H9 (cell line): ENCODE data around the gene QSER1. TPM values are rescaled to one million over a fixed set of nuclear protein-coding genes. Genes with fewer than 3 reads are reported as not detected.

Experiments
- DNase-seq: peaks from one replicate; pipeline ENCODE4 v3.0.0-alpha.2; 2017
- H2AFZ ChIP-seq: one replicate; pipeline ENCODE4 v1.6.1; 2013; ENCODE audit warnings: mild to moderate bottlenecking, low read length, control low read depth, moderate library complexity
- H2AK5ac ChIP-seq: 2 replicates; pipeline ENCODE4 v1.6.1; 2013; ENCODE audit warnings: low read length, control low read depth, mixed read lengths; ENCODE audit not compliant: insufficient read length
- H2BK120ac ChIP-seq: one replicate; pipeline ENCODE4 v1.6.1; 2013; ENCODE audit warnings: low read depth, mild to moderate bottlenecking, low read length, control low read depth, inconsistent platforms; ENCODE audit not compliant: poor library complexity, severe bottlenecking
- H2BK12ac ChIP-seq: 2 replicates; pipeline ENCODE4 v1.6.1; 2013; ENCODE audit warnings: low read length, control low read depth, mixed read lengths, low read depth; ENCODE audit not compliant: insufficient read length
- H2BK15ac ChIP-seq: 2 replicates; pipeline ENCODE4 v1.6.1; 2013; ENCODE audit warnings: low read depth, low read length, control low read depth
- H2BK20ac ChIP-seq: one replicate; pipeline ENCODE4 v1.6.1; 2013; ENCODE audit warnings: low read depth, mild to moderate bottlenecking, low read length, control low read depth, inconsistent platforms; ENCODE audit not compliant: poor library complexity, severe bottlenecking
- H2BK5ac ChIP-seq: 2 replicates; pipeline ENCODE4 v1.6.1; 2013; ENCODE audit warnings: low read length, control low read depth, mixed read lengths; ENCODE audit not compliant: insufficient read length
- H3K14ac ChIP-seq: 2 replicates; pipeline ENCODE4 v1.6.1; 2013; ENCODE audit warnings: low read length, control low read depth; ENCODE audit not compliant: insufficient read depth
- H3K18ac ChIP-seq: 2 replicates; pipeline ENCODE4 v1.6.1; 2013; ENCODE audit warnings: low read depth, mild to moderate bottlenecking, mixed read lengths, low read length, control low read depth; ENCODE audit not compliant: insufficient read length
- H3K23ac ChIP-seq: 2 replicates; pipeline ENCODE4 v1.6.1; 2013; ENCODE audit warnings: low read length, control low read depth, mixed read lengths, low read depth; ENCODE audit not compliant: insufficient read length
- H3K23me2 ChIP-seq: 2 replicates; pipeline ENCODE4 v1.6.1; 2013; ENCODE audit warnings: low read depth, mild to moderate bottlenecking, mixed read lengths, low read length, control low read depth; ENCODE audit not compliant: insufficient read length, poor library complexity, severe bottlenecking
- H3K27ac ChIP-seq: 2 replicates; pipeline ENCODE4 v1.5.1; 2013; ENCODE audit warnings: low read length, control low read depth, mixed read lengths, low read depth; ENCODE audit not compliant: insufficient read length
- H3K27me3 ChIP-seq: 2 replicates; pipeline ENCODE4 v1.6.1; 2013; ENCODE audit warnings: low read length, control low read depth, inconsistent platforms; ENCODE audit not compliant: insufficient read depth
- H3K4ac ChIP-seq: 2 replicates; pipeline ENCODE4 v1.6.1; 2013; ENCODE audit warnings: low read depth, mild to moderate bottlenecking, control low read depth, inconsistent platforms, low read length, moderate library complexity
- H3K4me1 ChIP-seq: 2 replicates; pipeline ENCODE4 v1.6.1; 2013; ENCODE audit warnings: low read length, control low read depth, inconsistent platforms; ENCODE audit not compliant: insufficient read depth
- H3K4me2 ChIP-seq: 2 replicates; pipeline ENCODE4 v1.6.1; 2013; ENCODE audit warnings: low read length, control low read depth, mixed read lengths; ENCODE audit not compliant: insufficient read length, insufficient read depth
- H3K56ac ChIP-seq: 2 replicates; pipeline ENCODE4 v1.6.1; 2013; ENCODE audit warnings: low read depth, mild to moderate bottlenecking, mixed read lengths, low read length, control low read depth; ENCODE audit not compliant: insufficient read length
- H3K79me1 ChIP-seq: 2 replicates; pipeline ENCODE4 v1.6.1; 2013; ENCODE audit warnings: low read depth, mild to moderate bottlenecking, moderate library complexity, low read length, control low read depth, inconsistent platforms; ENCODE audit not compliant: insufficient read depth, poor library complexity, severe bottlenecking
- H3K79me2 ChIP-seq: 2 replicates; pipeline ENCODE4 v1.6.1; 2013; ENCODE audit warnings: low read length, control low read depth, inconsistent platforms; ENCODE audit not compliant: insufficient read depth
- H3K9ac ChIP-seq: 2 replicates; pipeline ENCODE4 v1.6.1; 2013; ENCODE audit warnings: low read length, control low read depth, mixed read lengths; ENCODE audit not compliant: insufficient read length; ENCODE audit errors: extremely low read depth
- H3K9me3 ChIP-seq: one replicate; pipeline ENCODE4 v1.6.1; 2013; ENCODE audit warnings: low read depth, low read length, inconsistent platforms; ENCODE audit not compliant: control insufficient read depth
- H3T11ph ChIP-seq: one replicate; pipeline ENCODE4 v1.6.1; 2013; ENCODE audit warnings: mild to moderate bottlenecking, low read length, control low read depth, inconsistent platforms
- H4K20me1 ChIP-seq: one replicate; pipeline ENCODE4 v1.6.1; 2013; ENCODE audit not compliant: control insufficient read depth, insufficient read length, insufficient read depth
- H4K5ac ChIP-seq: 2 replicates; pipeline ENCODE4 v1.6.1; 2013; ENCODE audit warnings: low read depth, mild to moderate bottlenecking, mixed read lengths, low read length, control low read depth; ENCODE audit not compliant: insufficient read length
- H4K8ac ChIP-seq: replicated peaks from 2 replicates; pipeline ENCODE4 v1.6.1; 2013; ENCODE audit warnings: low read length, control low read depth, mixed read lengths, low read depth; ENCODE audit not compliant: insufficient read length
- H4K91ac ChIP-seq: 2 replicates; pipeline ENCODE4 v1.6.1; 2013; ENCODE audit warnings: low read depth, mild to moderate bottlenecking, moderate library complexity, mixed read lengths, low read length, control low read depth; ENCODE audit not compliant: insufficient read length
- H3K27ac Mint-ChIP-seq, 3 experiments: 2 replicates in 2 of 3; 3 replicates in 1 of 3; pipeline ENCODE4 v1.8.0; 2020 to 2021; ENCODE audit warnings: mixed read lengths in 3 of 3, mild to moderate bottlenecking in 1 of 3, moderate library complexity in 1 of 3
- H3K27me3 Mint-ChIP-seq: 2 replicates; pipeline ENCODE4 v1.8.0; 2021; ENCODE audit warnings: low read depth, mild to moderate bottlenecking, moderate library complexity, mixed read lengths
- H3K36me3 Mint-ChIP-seq, 3 experiments: 2 replicates in 2 of 3; 3 replicates in 1 of 3; pipeline ENCODE4 v1.8.0; 2020 to 2021; ENCODE audit warnings: low read depth in 3 of 3, mixed read lengths in 3 of 3; ENCODE audit not compliant: insufficient read depth in 1 of 3
- H3K4me1 Mint-ChIP-seq, 2 experiments: 2 replicates each; pipeline ENCODE4 v1.8.0; 2020; ENCODE audit warnings: mixed read lengths in 2 of 2
- H3K4me3 Mint-ChIP-seq, 2 experiments: 2 replicates in 1 of 2; 3 replicates in 1 of 2; pipeline ENCODE4 v1.8.0; 2020 to 2021; ENCODE audit warnings: mild to moderate bottlenecking in 2 of 2, mixed read lengths in 2 of 2, moderate library complexity in 1 of 2
- H3K9me3 Mint-ChIP-seq, 2 experiments: 2 replicates in 1 of 2; 3 replicates in 1 of 2; pipeline ENCODE4 v1.8.0; 2020; ENCODE audit warnings: mild to moderate bottlenecking in 2 of 2, mixed read lengths in 2 of 2, moderate library complexity in 1 of 2
- CTCF ChIP-seq: fragments of 200-600 bp; sonication (generic); conservative IDR thresholded peaks from 3 replicates; pipeline ENCODE4 v1.8.0; 2021; ENCODE audit warnings: antibody characterized with exemption, mild to moderate bottlenecking
- WGBS: extraction: QIAGEN DNeasy Blood & Tissue Kit; methylation state at CpG from one replicate; pipeline ENCODE4 v1.1.7; 2013; ENCODE audit warnings: missing lambda C conversion rate, low lambda C conversion rate, mixed read lengths; ENCODE audit not compliant: insufficient read length; ENCODE audit errors: extremely low coverage; 5-methylcytosine and 5-hydroxymethylcytosine counted together
- total RNA-seq: library from RNA; stranded (reverse); gene quantifications from 2 replicates; pipeline ENCODE4 v1.2.1, GENCODE V29; 2021

QSER1 gene
- total RNA-seq, 1 experiment from 2014 or later = 139 TPM

GRCh38 chr11:32893093-32893342 lies 407 bp downstream of the QSER1 start:
- no peak for DNase-seq
- H2BK12ac ChIP-seq = no peak overlapping the region
- peak overlapping the region; percentile 76 for H3K14ac ChIP-seq
- H3K4me3 Mint-ChIP-seq = peak overlapping the region; percentile 90 to 95; a peak in 3 of 5 replicates
- no peaks in the 10 kb centered on the region for H4K20me1 ChIP-seq
- TF ChIP-seq CTCF = no peak
- no peak overlapping the region for H2BK15ac ChIP-seq
- H3K9me3 Mint-ChIP-seq = peaks cover 15 to 16% of the 10 kb centered on the region in 2 experiments
- H2BK20ac ChIP-seq = no peak overlapping the region
- no peak overlapping the region for H2BK5ac ChIP-seq
- H3K27me3 Mint-ChIP-seq = no peaks in the 10 kb centered on the region
- H3K23me2 ChIP-seq = peaks cover 4% of the 10 kb centered on the region
- H3K18ac ChIP-seq = peak overlapping the region; percentile 74
- peaks cover 13 to 44% (median 36%) of the 10 kb centered on the region in 3 experiments for H3K36me3 Mint-ChIP-seq
- H4K5ac ChIP-seq = no peak overlapping the region
- H3K9ac ChIP-seq = peak overlapping the region; percentile 85
- H3K27me3 ChIP-seq = no peaks in the 10 kb centered on the region
- no peak overlapping the region for H2AK5ac ChIP-seq
- no peak overlapping the region for H2AFZ ChIP-seq
- H4K8ac ChIP-seq = no peak overlapping the region
- no peaks in the 10 kb centered on the region for H3K9me3 ChIP-seq
- no peak overlapping the region for H3K56ac ChIP-seq
- no CpG with 5 or more reads among the region's 32 CpGs for WGBS
- H3K4me1 ChIP-seq = peaks cover 6% of the 10 kb centered on the region
- no peaks in the 10 kb centered on the region for H3K79me1 ChIP-seq
- no peak overlapping the region for H3K4me2 ChIP-seq
- no peak overlapping the region for H3K23ac ChIP-seq
- no peak overlapping the region for H2BK120ac ChIP-seq
- H4K91ac ChIP-seq = no peak overlapping the region
- peaks cover 42% of the 10 kb centered on the region for H3K79me2 ChIP-seq
- H3K27ac Mint-ChIP-seq = no peak overlapping the region
- no peak overlapping the region for H3K4ac ChIP-seq
- H3K27ac ChIP-seq = no peak overlapping the region
- H3K4me1 Mint-ChIP-seq = peaks cover 42 to 43% of the 10 kb centered on the region in 2 experiments
- no peak overlapping the region for H3T11ph ChIP-seq
